Measurements from ENCODE around the gene OR5K2. TPM values are rescaled to one million over a fixed set of nuclear protein-coding genes. Genes with fewer than 3 reads are reported as not detected.

OR5K2 gene
- total RNA-seq, 4 donors from 2014 or later = not detected

- intact Hi-C loops (cut with DNase I) = no loop called here
- Histone ChIP-seq H3K9me3 (no peaks in the 10 kb centered on the region), H3K27ac (no peak overlapping the region), H3K4me3 (replicated peaks in 1 of 3) (no peak overlapping the region), H3K27me3 (no peaks in the 10 kb centered on the region), H3K4me1 (no peaks in the 10 kb centered on the region), H3K36me3 (peaks cover 11 to 15% of the 10 kb centered on the region in 2 donors)
- 91% methylated on average over 4 of the region's 4 CpGs for whole genome bisulfite sequencing, 2 donors
- DNase-seq = no peak
- TF ChIP-seq POLR2A (IDR thresholded peaks at IDR 0.05) (no peak), CTCF (IDR thresholded peaks at IDR 0.05) (no peak)
Observed at GRCh38 chr3:98512576-98512975, 15.1 kb downstream of the OR5K2 start.

- H3K27ac ChIP-seq = no peak overlapping the region
- peaks cover 11 to 15% of the 10 kb centered on the region in 2 donors for H3K36me3 ChIP-seq
- H3K4me3 ChIP-seq (replicated peaks in 1 of 3) = no peak overlapping the region
- no peak for DNase-seq
- 85 to 86% methylated on average over 4 of the region's 4 CpGs for WGBS, 2 donors
- intact Hi-C loops (cut with DNase I) = no loop called here
- no peaks in the 10 kb centered on the region for H3K9me3 ChIP-seq
- no peaks in the 10 kb centered on the region for H3K4me1 ChIP-seq
- no peaks in the 10 kb centered on the region for H3K27me3 ChIP-seq
- no peak for TF ChIP-seq CTCF (IDR thresholded peaks at IDR 0.05)
- no peak for TF ChIP-seq POLR2A (IDR thresholded peaks at IDR 0.05)
Observed at GRCh38 chr3:98513091-98513511, 15.6 kb downstream of the OR5K2 start.

DNA sequence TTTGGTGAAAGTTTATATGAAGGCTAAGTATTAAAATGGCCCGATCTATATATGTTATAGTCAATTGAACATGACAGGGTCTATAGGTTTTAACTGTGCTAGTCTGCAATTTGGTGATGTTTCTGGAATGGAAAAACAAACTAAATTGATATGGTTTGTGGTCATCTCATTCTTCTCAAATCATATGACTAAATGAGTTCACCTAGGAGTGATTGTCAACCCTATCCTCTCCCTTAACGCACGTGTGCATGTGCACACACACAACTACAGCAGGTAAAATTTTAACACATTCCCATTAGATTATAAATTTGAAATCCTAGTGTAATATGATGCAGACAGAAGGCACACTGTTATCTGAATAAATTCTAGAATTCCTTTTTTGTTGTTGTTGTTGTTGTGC, 16.3 kb downstream of the OR5K2 start:
- TF ChIP-seq CTCF (IDR thresholded peaks at IDR 0.05) (no peak), POLR2A (IDR thresholded peaks at IDR 0.05) (no peak)
- H3K9me3 ChIP-seq = no peaks in the 10 kb centered on the region
- peaks cover 11 to 15% of the 10 kb centered on the region in 2 donors for H3K36me3 ChIP-seq
- H3K4me1 ChIP-seq = no peaks in the 10 kb centered on the region
- no peak overlapping the region for H3K27ac ChIP-seq
- H3K27me3 ChIP-seq = no peaks in the 10 kb centered on the region
- no peak for DNase-seq
- H3K4me3 ChIP-seq (replicated peaks in 1 of 3) = no peak overlapping the region
- intact Hi-C loops (cut with DNase I) = no loop called here
- 97 to 99% methylated on average over 3 of the region's 3 CpGs for WGBS, 2 donors

DNA sequence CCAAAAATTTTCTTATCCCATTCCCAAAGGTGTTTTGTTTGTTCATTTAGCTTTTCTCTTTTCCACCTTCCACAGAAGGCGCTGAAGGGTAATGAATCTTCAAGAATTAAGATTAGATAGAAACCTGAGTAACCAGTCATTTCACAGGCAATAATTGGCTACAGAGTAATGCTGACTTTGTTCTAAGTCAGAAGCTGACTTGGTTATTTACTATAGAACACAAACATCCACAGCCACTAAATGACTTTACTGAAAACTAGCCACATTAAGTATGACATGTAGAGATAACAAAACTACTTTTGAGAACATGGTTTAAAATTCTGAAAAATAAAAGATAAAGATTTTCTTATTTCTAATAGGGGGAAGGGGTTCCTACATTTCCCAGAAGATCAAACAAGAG, 17.5 kb downstream of the OR5K2 start:
- DNase-seq = no peak
- Histone ChIP-seq H3K4me1 (peaks cover 3 to 4% of the 10 kb centered on the region in 2 donors), H3K27me3 (no peaks in the 10 kb centered on the region), H3K36me3 (peaks cover 11 to 15% of the 10 kb centered on the region in 2 donors), H3K9me3 (no peaks in the 10 kb centered on the region), H3K4me3 (replicated peaks in 1 of 3) (no peak overlapping the region), H3K27ac (no peak overlapping the region)
- intact Hi-C loops (cut with DNase I) = no loop called here
- WGBS, 2 donors = 94% methylated on average over 1 of the region's 1 CpG
- TF ChIP-seq CTCF (IDR thresholded peaks at IDR 0.05) (no peak), POLR2A (IDR thresholded peaks at IDR 0.05) (no peak)

- no peak for DNase-seq
- intact Hi-C loops (cut with DNase I) = no loop called here
- Histone ChIP-seq H3K27ac (no peak overlapping the region), H3K4me3 (replicated peaks in 1 of 3) (no peak overlapping the region), H3K4me1 (peaks cover 11 to 16% of the 10 kb centered on the region in 2 donors), H3K36me3 (peaks cover 11 to 15% of the 10 kb centered on the region in 2 donors), H3K27me3 (no peaks in the 10 kb centered on the region), H3K9me3 (no peaks in the 10 kb centered on the region)
- 94 to 96% methylated on average over 2 of the region's 2 CpGs for WGBS, 2 donors
- TF ChIP-seq CTCF (IDR thresholded peaks at IDR 0.05) (no peak), POLR2A (IDR thresholded peaks at IDR 0.05) (no peak)
Observed at GRCh38 chr3:98518816-98519215, 21.3 kb downstream of the OR5K2 start.
